ENCODE measurements around the gene ANTXR1.

DNA sequence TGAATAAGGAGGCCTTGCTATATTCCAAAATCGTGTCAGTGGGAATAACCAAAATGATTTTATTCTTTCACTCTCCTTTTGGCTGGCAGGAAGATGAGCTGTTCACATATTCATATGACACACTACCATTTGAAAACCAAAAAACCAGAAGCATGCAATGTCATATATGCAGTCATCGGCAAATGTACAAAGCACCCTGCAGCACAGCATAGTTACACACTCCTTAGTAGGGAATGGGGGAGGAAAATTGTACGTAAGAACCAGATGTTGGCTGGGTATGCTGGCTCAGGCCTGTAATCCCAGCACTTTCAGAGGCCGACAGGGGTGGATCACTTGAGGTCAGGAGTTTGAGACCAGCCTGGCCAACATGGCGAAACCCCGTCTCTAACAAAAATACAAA lies 197.4 kb downstream of the ANTXR1 start:
- TF ChIP-seq, protein P1, sequence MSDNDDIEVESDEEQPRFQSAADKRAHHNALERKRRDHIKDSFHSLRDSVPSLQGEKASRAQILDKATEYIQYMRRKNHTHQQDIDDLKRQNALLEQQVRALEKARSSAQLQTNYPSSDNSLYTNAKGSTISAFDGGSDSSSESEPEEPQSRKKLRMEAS (IDR thresholded peaks at IDR 0.05), result no peak
- TF ChIP-seq, protein P2, sequence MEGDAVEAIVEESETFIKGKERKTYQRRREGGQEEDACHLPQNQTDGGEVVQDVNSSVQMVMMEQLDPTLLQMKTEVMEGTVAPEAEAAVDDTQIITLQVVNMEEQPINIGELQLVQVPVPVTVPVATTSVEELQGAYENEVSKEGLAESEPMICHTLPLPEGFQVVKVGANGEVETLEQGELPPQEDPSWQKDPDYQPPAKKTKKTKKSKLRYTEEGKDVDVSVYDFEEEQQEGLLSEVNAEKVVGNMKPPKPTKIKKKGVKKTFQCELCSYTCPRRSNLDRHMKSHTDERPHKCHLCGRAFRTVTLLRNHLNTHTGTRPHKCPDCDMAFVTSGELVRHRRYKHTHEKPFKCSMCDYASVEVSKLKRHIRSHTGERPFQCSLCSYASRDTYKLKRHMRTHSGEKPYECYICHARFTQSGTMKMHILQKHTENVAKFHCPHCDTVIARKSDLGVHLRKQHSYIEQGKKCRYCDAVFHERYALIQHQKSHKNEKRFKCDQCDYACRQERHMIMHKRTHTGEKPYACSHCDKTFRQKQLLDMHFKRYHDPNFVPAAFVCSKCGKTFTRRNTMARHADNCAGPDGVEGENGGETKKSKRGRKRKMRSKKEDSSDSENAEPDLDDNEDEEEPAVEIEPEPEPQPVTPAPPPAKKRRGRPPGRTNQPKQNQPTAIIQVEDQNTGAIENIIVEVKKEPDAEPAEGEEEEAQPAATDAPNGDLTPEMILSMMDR (IDR thresholded peaks at IDR 0.05 in 2 of 3, conservative IDR thresholded peaks at IDR 0.05 in 1 of 3; ENCODE audit: borderline replicate concordance in 1 of 3, insufficient read depth in 1 of 3, low read depth in 2 of 3, low read length in 2 of 3), result no peak
- TF ChIP-seq SP1 (IDR thresholded peaks at IDR 0.05; ENCODE audit: low read depth) (no peak), POLR2AphosphoS5 (IDR thresholded peaks at IDR 0.05; ENCODE audit: low read depth, low read length) (no peak), ELF1 (IDR thresholded peaks at IDR 0.05; ENCODE audit: borderline replicate concordance, low read depth) (no peak)

Data from HCT116 (cell line).